Measurements from ENCODE around the gene CSPG4. TPM values are rescaled to one million over a fixed set of nuclear protein-coding genes. Genes with fewer than 3 reads are reported as not detected.
A peak's percentile ranks its signal among the peaks of the same experiment; 100 is the strongest.
"Not testable (repeated sequence)": the region's sequence is repeated elsewhere in the genome, so short reads cannot be mapped to it uniquely, and the experiment has no call there.

Gene CSPG4
- total RNA-seq, 1 experiment from 2014 or later: not detected

DNA sequence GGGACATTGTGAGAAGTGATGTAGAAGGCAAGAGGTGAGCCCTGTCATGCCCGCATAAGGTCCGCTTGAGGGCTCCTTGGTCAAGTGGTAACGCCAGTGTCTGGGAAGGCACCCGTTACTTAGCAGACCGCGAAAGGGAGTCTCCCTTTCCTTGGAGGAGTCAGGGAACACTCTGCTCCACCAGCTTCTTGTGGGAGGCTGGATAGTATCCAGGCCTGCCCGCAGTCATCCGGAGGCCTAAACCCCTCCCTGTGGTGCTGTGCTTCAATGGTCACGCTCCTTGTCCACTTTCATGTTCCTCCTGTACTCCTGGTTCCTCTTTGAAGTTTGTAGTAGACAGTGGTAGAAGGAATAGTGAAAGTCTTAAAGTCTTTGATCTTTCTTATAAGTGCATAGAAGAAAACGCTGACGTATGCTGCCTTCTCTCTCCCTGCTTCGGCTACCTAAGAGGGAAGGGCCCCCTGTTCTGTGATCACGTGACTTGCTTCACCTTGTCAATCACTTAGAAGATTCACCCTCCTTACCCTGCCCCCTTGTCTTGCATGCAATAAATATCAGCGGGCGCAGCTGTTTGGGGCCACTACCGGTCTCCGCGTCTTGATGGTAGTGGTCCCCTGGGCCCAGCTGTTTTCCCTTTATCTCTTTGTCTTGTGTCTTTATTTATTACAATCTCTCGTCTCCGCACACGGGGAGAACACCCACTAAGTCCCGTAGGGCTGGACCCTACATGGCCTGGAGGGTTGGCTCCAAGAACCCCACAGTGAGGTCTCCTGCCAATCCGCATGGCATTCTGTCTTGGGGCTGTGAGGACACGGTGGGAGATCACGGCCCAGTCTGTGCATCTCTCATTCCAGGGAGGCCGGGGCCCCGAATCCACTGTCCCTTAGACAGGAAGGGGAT lies 22.5 kb upstream of the CSPG4 start:
- not testable (repeated sequence) for H4K20me1 ChIP-seq (ENCODE audit: insufficient read depth, low read depth, low read length); DNase-seq; H3K4me2 ChIP-seq (ENCODE audit: low read depth, low read length, poor library complexity, severe bottlenecking); H3K9ac ChIP-seq (ENCODE audit: low read length); H3K9me2 ChIP-seq (replicated peaks; ENCODE audit: insufficient read depth, low read length); H2AFZ ChIP-seq (ENCODE audit: low read length); H3K9me3 ChIP-seq (ENCODE audit: low read length); H3K4me3 ChIP-seq (ENCODE audit: low read length); H3K36me3 ChIP-seq (ENCODE audit: insufficient read depth, low read length); H3K79me2 ChIP-seq (ENCODE audit: low read length); H3K27me3 ChIP-seq (ENCODE audit: low read length); H3K27ac ChIP-seq (ENCODE audit: low read length)
- peaks cover 16% of the 10 kb centered on the region for H3K4me1 ChIP-seq (ENCODE audit: low read length)

DNA sequence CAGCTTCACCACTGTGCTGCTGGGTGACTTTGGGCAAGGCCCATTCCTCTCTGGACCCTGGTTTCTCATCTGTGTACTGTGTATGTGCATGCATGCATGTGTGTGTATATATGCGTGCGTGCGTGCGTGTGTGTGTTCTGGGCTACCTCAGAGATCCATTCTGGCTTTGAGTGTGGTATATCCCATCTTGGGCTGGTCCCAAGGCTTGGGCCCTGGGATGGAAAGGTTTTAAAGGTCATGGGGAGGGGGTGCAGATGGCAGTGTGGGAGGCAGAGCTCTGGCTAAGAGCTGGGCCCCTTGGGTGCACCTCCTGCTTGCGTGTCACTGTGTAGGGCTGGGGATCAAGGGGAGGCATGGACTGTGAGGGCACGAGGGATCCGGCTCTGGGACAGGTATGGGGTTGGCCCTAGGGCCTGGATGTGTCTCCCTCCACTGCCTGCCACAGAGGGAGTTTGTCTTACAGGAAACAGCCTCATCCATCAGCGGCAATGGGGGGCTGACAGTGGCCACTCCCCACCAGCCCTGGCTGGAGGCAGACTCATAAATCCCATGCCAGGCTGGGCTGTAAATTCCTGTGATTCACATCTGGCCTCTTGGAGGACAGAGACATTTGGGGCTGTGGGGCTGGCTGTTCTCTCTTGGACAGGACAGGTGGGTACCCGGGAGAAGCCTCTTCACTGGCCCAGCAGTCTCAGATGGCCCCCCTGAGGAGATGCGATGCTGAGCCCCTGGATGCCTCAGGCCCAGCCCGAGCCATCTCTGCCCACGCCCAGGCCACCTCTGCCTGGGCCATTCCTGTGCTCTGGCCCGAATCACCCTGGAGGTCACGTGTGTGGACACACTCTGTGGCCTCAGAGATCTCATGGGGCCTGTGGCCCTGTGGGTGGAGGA lies 21.4 kb upstream of the CSPG4 start:
- H3K79me2 ChIP-seq (ENCODE audit: low read length): no peaks in the 10 kb centered on the region
- H3K9me3 ChIP-seq (ENCODE audit: low read length): no peaks in the 10 kb centered on the region
- H3K4me1 ChIP-seq (ENCODE audit: low read length): peaks cover 14% of the 10 kb centered on the region
- H3K4me3 ChIP-seq (ENCODE audit: low read length): no peak overlapping the region
- DNase-seq: no peak
- no peak overlapping the region for H2AFZ ChIP-seq (ENCODE audit: low read length)
- no peak overlapping the region for H3K9ac ChIP-seq (ENCODE audit: low read length)
- no peaks in the 10 kb centered on the region for H3K36me3 ChIP-seq (ENCODE audit: insufficient read depth, low read length)
- H4K20me1 ChIP-seq (ENCODE audit: insufficient read depth, low read depth, low read length): no peaks in the 10 kb centered on the region
- no peaks in the 10 kb centered on the region for H3K9me2 ChIP-seq (replicated peaks; ENCODE audit: insufficient read depth, low read length)
- no peak overlapping the region for H3K27ac ChIP-seq (ENCODE audit: low read length)
- H3K27me3 ChIP-seq (ENCODE audit: low read length): no peaks in the 10 kb centered on the region
- no peak overlapping the region for H3K4me2 ChIP-seq (ENCODE audit: low read depth, low read length, poor library complexity, severe bottlenecking)

DNA sequence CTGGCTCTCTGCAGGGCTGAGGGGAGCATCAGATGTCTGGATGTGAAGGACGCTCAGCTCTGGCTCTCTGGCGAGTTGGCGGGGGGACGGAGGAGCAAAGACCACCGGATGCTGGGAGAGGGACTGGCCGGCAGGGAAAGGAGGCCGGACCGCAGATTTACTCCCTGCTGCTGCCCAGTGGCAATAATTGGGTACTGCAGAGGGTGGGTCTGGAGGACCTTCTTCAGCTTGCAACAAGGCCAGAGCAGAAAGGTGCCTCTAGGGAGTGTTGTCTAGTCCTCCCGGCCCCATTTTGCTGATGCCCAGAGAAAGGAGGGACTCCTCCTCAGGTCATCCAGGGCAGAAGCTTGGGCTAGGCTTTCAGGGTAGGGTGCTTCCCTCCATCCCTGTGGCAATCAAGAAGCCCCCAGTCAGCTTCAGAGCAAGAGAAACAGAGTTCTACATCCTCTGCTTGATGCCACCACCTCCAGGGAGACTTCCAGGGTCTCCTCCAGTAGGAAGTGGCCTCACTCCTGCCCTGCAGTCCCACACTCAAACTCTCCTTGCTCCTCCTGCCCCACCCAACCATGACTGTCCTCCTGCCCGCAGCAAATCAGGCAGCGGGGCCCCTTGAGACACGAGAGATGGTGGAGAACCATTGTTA lies 20.3 kb upstream of the CSPG4 start:
- H3K4me3 ChIP-seq (ENCODE audit: low read length): no peak overlapping the region
- no peak overlapping the region for H3K9ac ChIP-seq (ENCODE audit: low read length)
- DNase-seq: peak; percentile 80
- peaks cover 4% of the 10 kb centered on the region for H3K4me1 ChIP-seq (ENCODE audit: low read length)
- no peak overlapping the region for H3K4me2 ChIP-seq (ENCODE audit: low read depth, low read length, poor library complexity, severe bottlenecking)
- H3K79me2 ChIP-seq (ENCODE audit: low read length): no peaks in the 10 kb centered on the region
- no peaks in the 10 kb centered on the region for H4K20me1 ChIP-seq (ENCODE audit: insufficient read depth, low read depth, low read length)
- no peaks in the 10 kb centered on the region for H3K27me3 ChIP-seq (ENCODE audit: low read length)
- H2AFZ ChIP-seq (ENCODE audit: low read length): no peak overlapping the region
- H3K9me3 ChIP-seq (ENCODE audit: low read length): no peaks in the 10 kb centered on the region
- H3K36me3 ChIP-seq (ENCODE audit: insufficient read depth, low read length): no peaks in the 10 kb centered on the region
- no peaks in the 10 kb centered on the region for H3K9me2 ChIP-seq (replicated peaks; ENCODE audit: insufficient read depth, low read length)
- H3K27ac ChIP-seq (ENCODE audit: low read length): no peak overlapping the region

DNA sequence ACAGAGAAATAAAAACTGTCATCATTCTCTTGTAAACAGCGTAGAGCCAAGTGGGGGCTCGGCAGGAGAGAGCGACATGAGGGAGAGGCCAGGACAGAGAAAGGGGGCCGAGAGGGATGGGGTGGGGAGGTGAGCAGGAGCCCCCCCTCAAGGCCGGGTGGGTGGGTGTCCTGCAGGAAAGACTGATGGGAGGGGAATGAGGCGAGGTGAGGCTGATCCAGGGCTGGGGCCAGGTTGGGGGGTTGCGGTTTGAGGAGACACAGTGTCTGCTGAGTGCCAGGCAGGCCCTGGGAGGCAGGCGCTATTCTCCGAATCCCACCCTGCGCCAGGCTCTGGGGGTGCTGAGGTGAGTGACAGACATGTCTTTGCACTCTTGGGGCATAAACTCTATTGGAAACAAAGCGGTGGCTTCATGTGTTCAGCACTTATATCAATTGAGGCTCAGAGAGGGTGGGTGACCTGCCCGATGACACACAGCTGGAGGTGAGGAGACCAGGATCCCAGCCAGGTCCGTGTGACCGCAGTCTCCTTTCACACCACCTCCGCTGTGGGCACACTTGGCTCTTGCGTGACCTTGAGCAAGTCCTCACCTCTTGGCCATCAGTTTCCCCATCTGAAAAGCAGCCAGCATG lies 19.6 kb upstream of the CSPG4 start:
- no peaks in the 10 kb centered on the region for H3K36me3 ChIP-seq (ENCODE audit: insufficient read depth, low read length)
- H3K4me1 ChIP-seq (ENCODE audit: low read length): 0 out of 2 replicates have a peak, but pooled peaks cover 2% of the 10 kb centered on the region
- no peak overlapping the region for H3K9ac ChIP-seq (ENCODE audit: low read length)
- no peaks in the 10 kb centered on the region for H3K9me3 ChIP-seq (ENCODE audit: low read length)
- DNase-seq: no peak
- no peaks in the 10 kb centered on the region for H3K79me2 ChIP-seq (ENCODE audit: low read length)
- H2AFZ ChIP-seq (ENCODE audit: low read length): no peak overlapping the region
- no peak overlapping the region for H3K27ac ChIP-seq (ENCODE audit: low read length)
- H4K20me1 ChIP-seq (ENCODE audit: insufficient read depth, low read depth, low read length): no peaks in the 10 kb centered on the region
- no peaks in the 10 kb centered on the region for H3K27me3 ChIP-seq (ENCODE audit: low read length)
- no peaks in the 10 kb centered on the region for H3K9me2 ChIP-seq (replicated peaks; ENCODE audit: insufficient read depth, low read length)
- H3K4me2 ChIP-seq (ENCODE audit: low read depth, low read length, poor library complexity, severe bottlenecking): no peak overlapping the region
- no peak overlapping the region for H3K4me3 ChIP-seq (ENCODE audit: low read length)

DNA sequence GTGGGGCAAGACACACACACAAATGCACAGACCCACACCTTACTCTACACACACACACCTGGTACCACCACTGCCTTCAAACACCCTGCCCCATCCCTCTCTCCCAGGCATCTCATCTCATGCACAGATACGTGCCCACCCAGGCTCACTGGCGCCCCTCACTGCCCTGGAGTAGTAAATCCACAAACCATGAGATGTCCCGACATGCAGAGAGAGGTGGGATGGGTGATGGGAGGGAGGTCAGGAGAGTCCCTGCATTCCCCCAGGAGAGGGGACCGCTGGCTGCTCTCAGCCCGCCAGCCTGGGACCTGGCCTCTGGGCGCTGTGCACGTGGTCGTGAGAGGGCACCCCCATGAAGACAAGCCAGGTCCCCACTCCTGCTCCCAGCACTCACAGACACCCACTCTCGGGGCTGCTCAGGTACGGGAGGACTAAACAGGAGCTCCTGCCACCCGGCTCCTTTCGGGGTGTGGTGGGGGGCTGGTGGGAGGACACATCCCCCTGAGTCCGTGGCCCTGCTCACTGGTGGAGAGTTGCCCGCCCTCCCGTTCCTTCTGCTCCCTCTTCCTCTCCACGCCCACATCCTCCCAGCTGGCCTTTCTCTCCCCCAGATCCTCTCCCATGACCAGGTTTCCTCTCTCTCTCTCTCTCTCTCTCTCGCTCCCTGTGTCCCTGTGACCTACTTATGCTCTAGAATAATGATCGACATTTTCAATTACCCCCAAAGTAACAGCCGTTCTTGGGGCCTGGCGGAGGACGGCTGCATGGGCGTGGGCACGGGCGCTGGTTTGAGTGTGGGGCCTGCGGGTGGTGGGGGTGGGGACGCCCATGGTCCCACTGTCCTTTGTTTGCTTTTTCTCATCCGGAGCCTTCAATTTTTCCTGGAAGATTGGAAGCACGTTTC lies 18.9 kb upstream of the CSPG4 start:
- Histone ChIP-seq H3K79me2 (ENCODE audit: low read length) (no peaks in the 10 kb centered on the region), H3K27me3 (ENCODE audit: low read length) (no peaks in the 10 kb centered on the region), H3K36me3 (ENCODE audit: insufficient read depth, low read length) (no peaks in the 10 kb centered on the region), H4K20me1 (ENCODE audit: insufficient read depth, low read depth, low read length) (no peaks in the 10 kb centered on the region), H3K9me3 (ENCODE audit: low read length) (no peaks in the 10 kb centered on the region), H3K9ac (ENCODE audit: low read length) (no peak overlapping the region), H3K27ac (ENCODE audit: low read length) (no peak overlapping the region), H3K4me2 (ENCODE audit: low read depth, low read length, poor library complexity, severe bottlenecking) (no peak overlapping the region), H3K9me2 (replicated peaks; ENCODE audit: insufficient read depth, low read length) (no peaks in the 10 kb centered on the region), H3K4me3 (ENCODE audit: low read length) (no peak overlapping the region), H2AFZ (ENCODE audit: low read length) (no peak overlapping the region), H3K4me1 (ENCODE audit: low read length) (0 out of 2 replicates have a peak, but pooled peaks cover 2% of the 10 kb centered on the region)
- peak; percentile 51 for DNase-seq

DNA sequence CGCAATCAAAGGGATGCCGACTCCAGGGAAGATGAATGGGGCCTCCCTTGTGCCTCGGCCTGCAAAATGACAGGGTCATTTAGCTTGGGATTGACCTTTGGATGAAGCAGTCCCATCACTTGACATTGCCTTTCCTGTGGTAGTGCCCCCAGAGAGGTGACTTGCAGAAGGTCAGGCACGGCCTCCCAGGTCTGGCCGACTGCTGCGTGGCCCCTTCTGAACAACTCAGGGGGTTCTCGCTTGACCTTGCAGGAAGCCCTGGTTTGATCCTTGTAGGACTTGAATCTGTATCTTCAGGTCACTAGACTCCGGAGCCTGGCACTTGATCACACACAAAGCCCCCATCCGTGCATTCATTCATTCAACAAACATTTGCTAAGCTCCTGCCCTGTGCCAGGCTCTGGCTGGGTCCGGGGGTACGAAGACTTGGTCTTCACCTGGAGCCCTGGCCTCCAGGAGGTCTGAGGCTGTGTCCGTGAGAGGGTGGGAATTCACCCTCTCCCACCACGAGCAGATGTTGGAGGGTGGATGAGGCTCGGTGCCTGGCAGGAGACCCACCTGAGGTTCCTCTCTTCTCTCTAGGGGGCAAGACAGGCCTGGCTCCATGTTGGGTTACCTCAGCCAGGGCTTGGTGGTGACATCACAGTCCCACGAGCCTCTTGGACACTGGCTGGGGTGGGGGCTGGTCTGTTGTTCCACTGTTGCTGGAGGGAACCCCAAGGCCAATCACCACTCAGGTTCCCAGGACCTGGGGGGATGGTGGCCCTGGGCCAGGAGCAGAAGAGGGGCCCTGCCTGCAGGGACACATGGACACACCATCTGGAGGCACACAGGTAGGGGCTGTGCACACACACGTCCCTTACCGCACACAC lies 18.0 kb upstream of the CSPG4 start:
- DNase-seq; H2AFZ ChIP-seq (ENCODE audit: low read length): not testable (repeated sequence)

More for the DNA sequence above, 18.0 kb upstream of the CSPG4 start:
- not testable (repeated sequence) for H3K79me2 ChIP-seq (ENCODE audit: low read length); H3K4me3 ChIP-seq (ENCODE audit: low read length); H3K36me3 ChIP-seq (ENCODE audit: insufficient read depth, low read length); H3K9me2 ChIP-seq (replicated peaks; ENCODE audit: insufficient read depth, low read length); H3K9me3 ChIP-seq (ENCODE audit: low read length); H4K20me1 ChIP-seq (ENCODE audit: insufficient read depth, low read depth, low read length); H3K4me2 ChIP-seq (ENCODE audit: low read depth, low read length, poor library complexity, severe bottlenecking); H3K27ac ChIP-seq (ENCODE audit: low read length); H3K4me1 ChIP-seq (ENCODE audit: low read length); H3K9ac ChIP-seq (ENCODE audit: low read length); H3K27me3 ChIP-seq (ENCODE audit: low read length)
